Measurements from ENCODE around the gene NPLOC4. TPM values are rescaled to one million over a fixed set of nuclear protein-coding genes. Genes with fewer than 3 reads are reported as not detected.

NPLOC4 gene
- total RNA-seq, 4 donors from 2014 or later, result 176 to 290 (median 263) TPM

DNA sequence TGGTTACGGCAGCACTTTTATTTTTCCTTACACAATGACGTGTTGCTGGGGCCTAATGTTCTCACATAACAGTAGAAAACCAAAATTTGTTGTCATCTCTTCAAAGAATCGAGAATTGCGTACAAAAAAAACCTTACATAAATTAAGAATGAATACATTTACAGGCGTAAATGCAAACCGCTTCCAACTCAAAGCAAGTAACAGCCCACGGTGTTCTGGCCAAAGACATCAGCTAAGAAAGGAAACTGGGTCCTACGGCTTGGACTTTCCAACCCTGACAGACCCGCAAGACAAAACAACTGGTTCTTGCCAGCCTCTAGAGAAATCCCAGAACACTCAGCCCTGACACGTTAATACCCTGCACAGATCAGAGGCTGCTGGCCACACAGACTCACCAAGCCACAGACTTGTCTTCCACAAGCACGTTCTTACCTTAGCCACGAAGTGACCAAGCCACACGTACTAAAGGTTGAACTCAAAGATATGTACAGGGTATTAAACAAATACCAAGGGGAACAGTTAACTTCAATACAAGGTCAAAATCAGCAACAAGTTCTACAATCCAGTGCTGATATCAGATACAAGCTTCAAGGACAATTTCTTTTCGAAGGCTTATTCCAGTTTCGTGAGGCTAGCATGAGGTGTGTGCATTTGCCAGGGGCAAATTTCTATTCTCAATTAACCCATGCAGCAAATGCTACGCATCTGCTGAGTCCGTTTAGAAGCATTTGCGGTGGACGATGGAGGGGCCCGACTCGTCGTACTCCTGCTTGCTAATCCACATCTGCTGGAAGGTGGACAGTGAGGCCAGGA, 126.7 kb downstream of the NPLOC4 start:
- Histone ChIP-seq H3K36me3 (peaks cover 0 to 30% of the 10 kb centered on the region in 2 donors), H3K4me1 (peaks cover 15 to 23% of the 10 kb centered on the region in 2 donors), H3K4me3 (peak overlapping the region; percentile 81 to 95 (median 89)), H3K27ac (peak overlapping the region; percentile 86 to 100 (median 96)), H3K9me3 (no peaks in the 10 kb centered on the region), H3K27me3 (no peaks in the 10 kb centered on the region)
- DNase-seq, result no peak
- intact Hi-C loops (cut with DNase I; ENCODE audit: low total_unique reads) (loop anchor here (5.0 kb wide), 1 partner anchor 42 kb away; the partner anchor contains the start of gene FAAP100), in situ Hi-C loops (cut with MboI; ENCODE audit: low sequenced_read_pairs in 4 of 4) (no loop called here)
- TF ChIP-seq, protein P1, sequence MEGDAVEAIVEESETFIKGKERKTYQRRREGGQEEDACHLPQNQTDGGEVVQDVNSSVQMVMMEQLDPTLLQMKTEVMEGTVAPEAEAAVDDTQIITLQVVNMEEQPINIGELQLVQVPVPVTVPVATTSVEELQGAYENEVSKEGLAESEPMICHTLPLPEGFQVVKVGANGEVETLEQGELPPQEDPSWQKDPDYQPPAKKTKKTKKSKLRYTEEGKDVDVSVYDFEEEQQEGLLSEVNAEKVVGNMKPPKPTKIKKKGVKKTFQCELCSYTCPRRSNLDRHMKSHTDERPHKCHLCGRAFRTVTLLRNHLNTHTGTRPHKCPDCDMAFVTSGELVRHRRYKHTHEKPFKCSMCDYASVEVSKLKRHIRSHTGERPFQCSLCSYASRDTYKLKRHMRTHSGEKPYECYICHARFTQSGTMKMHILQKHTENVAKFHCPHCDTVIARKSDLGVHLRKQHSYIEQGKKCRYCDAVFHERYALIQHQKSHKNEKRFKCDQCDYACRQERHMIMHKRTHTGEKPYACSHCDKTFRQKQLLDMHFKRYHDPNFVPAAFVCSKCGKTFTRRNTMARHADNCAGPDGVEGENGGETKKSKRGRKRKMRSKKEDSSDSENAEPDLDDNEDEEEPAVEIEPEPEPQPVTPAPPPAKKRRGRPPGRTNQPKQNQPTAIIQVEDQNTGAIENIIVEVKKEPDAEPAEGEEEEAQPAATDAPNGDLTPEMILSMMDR (IDR thresholded peaks at IDR 0.05 in 4 of 5, conservative IDR thresholded peaks at IDR 0.05 in 1 of 5), result no peak
- TF ChIP-seq POLR2A (IDR thresholded peaks at IDR 0.05), result no peak
- ATAC-seq, result no peak

DNA sequence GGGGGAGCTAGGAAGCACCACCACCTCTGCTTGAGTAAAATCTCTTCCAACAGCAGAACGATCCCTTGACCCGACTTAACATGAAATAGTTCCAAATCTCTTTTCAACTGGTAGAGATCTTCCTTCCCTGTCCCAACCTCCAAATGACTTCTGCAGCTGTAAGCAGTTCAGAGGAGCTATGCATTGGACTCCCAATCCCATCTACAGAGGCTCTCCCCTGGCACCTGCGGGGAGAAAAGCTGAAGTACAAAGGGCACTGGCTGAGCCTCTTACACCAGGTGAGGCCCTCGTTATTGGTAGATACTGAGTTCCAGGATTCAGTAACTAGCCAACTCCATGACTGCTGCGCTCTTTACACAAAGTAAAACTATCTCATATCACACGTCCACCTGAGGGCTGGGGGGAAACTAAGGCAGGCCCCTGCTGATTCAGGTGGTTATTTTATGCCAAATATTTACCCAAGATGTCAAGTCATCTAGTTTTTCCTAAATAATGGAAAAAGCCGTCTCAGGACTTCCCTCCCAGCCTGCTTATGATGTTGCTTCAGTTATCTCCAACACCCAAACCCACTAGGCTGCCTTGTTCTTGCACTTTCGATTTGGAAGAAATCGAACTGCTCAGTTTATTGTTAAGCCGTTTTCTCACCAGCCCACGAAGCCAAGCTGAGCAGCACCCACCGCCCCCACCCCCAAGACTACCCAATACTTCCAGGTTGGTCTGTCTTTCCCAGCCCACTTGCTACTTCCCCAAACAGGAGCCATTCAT, 127.5 kb downstream of the NPLOC4 start:
- Histone ChIP-seq H3K4me3 (peak overlapping the region; percentile 81 to 95 (median 89)), H3K27me3 (no peaks in the 10 kb centered on the region), H3K4me1 (peaks cover 15 to 23% of the 10 kb centered on the region in 2 donors), H3K27ac (peak overlapping the region; percentile 86 to 100 (median 96)), H3K36me3 (peaks cover 0 to 30% of the 10 kb centered on the region in 2 donors), H3K9me3 (no peaks in the 10 kb centered on the region)
- intact Hi-C loops (cut with DNase I; ENCODE audit: low total_unique reads) (no loop called here), in situ Hi-C loops (cut with MboI; ENCODE audit: low sequenced_read_pairs in 4 of 4) (no loop called here)
- TF ChIP-seq, protein P1 (IDR thresholded peaks at IDR 0.05 in 4 of 5, conservative IDR thresholded peaks at IDR 0.05 in 1 of 5), result no peak
- TF ChIP-seq POLR2A (IDR thresholded peaks at IDR 0.05), result no peak
- no peak for ATAC-seq
- DNase-seq, result no peak

DNA sequence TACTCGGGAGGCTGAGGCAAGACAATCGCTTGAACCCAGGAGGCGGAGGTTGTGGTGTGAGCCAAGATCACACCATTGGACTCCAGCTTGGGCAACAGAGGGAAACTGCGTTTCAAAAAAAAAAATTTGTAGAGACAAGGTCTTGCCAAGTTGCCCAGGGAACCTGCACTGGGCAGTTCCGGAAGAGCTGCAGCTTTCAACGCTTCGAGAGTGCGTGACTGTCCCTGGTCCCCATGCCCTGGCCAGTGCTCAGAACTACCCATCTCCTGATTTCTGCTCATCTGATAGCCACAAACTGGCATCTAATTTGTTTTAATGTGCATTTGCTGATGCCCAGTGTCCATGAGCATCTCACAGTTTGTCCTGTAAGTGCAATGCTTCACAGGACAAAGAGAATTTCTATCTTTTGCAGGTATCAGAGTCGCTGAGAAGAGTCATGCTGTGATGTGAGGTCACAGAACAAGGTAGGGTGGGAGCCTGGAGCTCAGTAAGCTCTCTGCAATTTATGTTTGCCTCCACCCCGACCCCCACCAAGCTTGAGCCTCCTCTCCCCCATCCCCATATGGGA, 128.2 kb downstream of the NPLOC4 start:
- ATAC-seq, result no peak
- peak overlapping the region; percentile 86 to 100 (median 96) for H3K27ac ChIP-seq

More for the DNA sequence above, 128.2 kb downstream of the NPLOC4 start:
- Histone ChIP-seq H3K27me3 (no peaks in the 10 kb centered on the region), H3K36me3 (peaks cover 0 to 30% of the 10 kb centered on the region in 2 donors), H3K9me3 (no peaks in the 10 kb centered on the region), H3K4me1 (peaks cover 15 to 23% of the 10 kb centered on the region in 2 donors), H3K4me3 (peak overlapping the region; percentile 81 to 95 (median 89))
- in situ Hi-C loops (cut with MboI; ENCODE audit: low sequenced_read_pairs in 4 of 4) (no loop called here), intact Hi-C loops (cut with DNase I; ENCODE audit: low total_unique reads) (no loop called here)
- TF ChIP-seq, protein P1 (IDR thresholded peaks at IDR 0.05 in 4 of 5, conservative IDR thresholded peaks at IDR 0.05 in 1 of 5), result no peak
- no peak for TF ChIP-seq POLR2A (IDR thresholded peaks at IDR 0.05)
- no peak for DNase-seq

Other genes with a start within 250 kb of the NPLOC4 start
- gene BAHCC1, start 241.7 kb downstream of the NPLOC4 start, total RNA-seq, result 1 to 10 TPM; 2.5 to 8.4 (median 5.8) TPM
- gene ACTG1, start 124.3 kb downstream of the NPLOC4 start, total RNA-seq, result 100 to 1,000 TPM; 322 to 934 (median 415) TPM
- under 1 TPM in 2 of 4 donors, not detected in 2; 0.20 to 0.46 TPM for gene FSCN2, start 108.7 kb downstream of the NPLOC4 start, total RNA-seq
- 10 to 100 TPM; 14.4 to 27.9 (median 15.6) TPM for gene FAAP100, start 84.8 kb downstream of the NPLOC4 start, total RNA-seq
- under 1 TPM in 2 of 4 donors, not detected in 2; 0.22 to 0.26 TPM for gene TSPAN10, start 84 bp upstream of the NPLOC4 start, total RNA-seq
- gene PDE6G, start 19.4 kb upstream of the NPLOC4 start, total RNA-seq, result not detected
- 10 to 100 TPM; 15.5 to 32.2 (median 22.2) TPM for gene OXLD1, start 29.5 kb upstream of the NPLOC4 start, total RNA-seq
- gene CCDC137, start 29.6 kb upstream of the NPLOC4 start, total RNA-seq, result 10 to 100 TPM in 2 of 4 donors, 1 to 10 TPM in 2; 6.7 to 17.1 (median 11.2) TPM
- gene ARL16, start 46.7 kb upstream of the NPLOC4 start, total RNA-seq, result 10 to 100 TPM; 12.9 to 23.6 (median 20.0) TPM
- gene HGS, start 46.9 kb upstream of the NPLOC4 start, total RNA-seq, result 100 to 1,000 TPM in 3 of 4 donors, 10 to 100 TPM in 1; 62.1 to 150 (median 113) TPM
- gene MRPL12, start 66.3 kb upstream of the NPLOC4 start, total RNA-seq, result 100 to 1,000 TPM in 2 of 4 donors, 10 to 100 TPM in 2; 79.1 to 117 (median 94.1) TPM
- gene SLC25A10, start 75.2 kb upstream of the NPLOC4 start, total RNA-seq, result 1 to 10 TPM; 3.4 to 9.3 (median 6.7) TPM
- under 1 TPM in 1 of 4 donors, not detected in 3; 0.29 TPM for gene GCGR, start 167.0 kb upstream of the NPLOC4 start, total RNA-seq
- 10 to 100 TPM in 3 of 4 donors, 1 to 10 TPM in 1; 8.3 to 36.2 (median 25.2) TPM for gene MCRIP1, start 196.2 kb upstream of the NPLOC4 start, total RNA-seq
- gene PPP1R27, start 197.9 kb upstream of the NPLOC4 start, total RNA-seq, result 100 to 1,000 TPM; 245 to 708 (median 400) TPM
- 100 to 1,000 TPM; 497 to 717 (median 621) TPM for gene P4HB, start 223.4 kb upstream of the NPLOC4 start, total RNA-seq
- 100 to 1,000 TPM in 1 of 4 donors, 10 to 100 TPM in 3; 52.1 to 122 (median 64.4) TPM for gene ARHGDIA, start 234.2 kb upstream of the NPLOC4 start, total RNA-seq

Measured in gastrocnemius medialis (tissue), 4 donors.